Sigmoid colon (tissue), 7 donors: ENCODE results near the gene COPB1. TPM values are rescaled to one million over a fixed set of nuclear protein-coding genes. Genes with fewer than 3 reads are reported as not detected.

Source experiments
- DNase-seq: peaks from one replicate; pipeline ENCODE4 v3.0.0-alpha.2; 2019
- H3K27ac ChIP-seq, 4 donors: fragments of 200-600 bp; sonication (generic); one replicate each; pipeline ENCODE4 v1.5.1; 2016 to 2019; ENCODE audit warnings: mild to moderate bottlenecking in 1 of 4
- H3K27me3 ChIP-seq, 3 donors: fragments of 200-600 bp; sonication (generic); one replicate each; pipeline ENCODE4 v1.5.1; 2019; ENCODE audit warnings: mild to moderate bottlenecking in 1 of 3
- H3K36me3 ChIP-seq, 4 donors: fragments of 200-600 bp; sonication (generic); one replicate each; pipeline ENCODE4 v1.5.1; 2016 to 2019
- H3K4me1 ChIP-seq, 4 donors: fragments of 200-600 bp; sonication (generic); one replicate each; pipeline ENCODE4 v1.5.1; 2017 to 2019
- H3K4me3 ChIP-seq, 4 donors: fragments of 200-600 bp; sonication (generic); one replicate each; pipeline ENCODE4 v1.5.1; 2017 to 2019; ENCODE audit warnings: mild to moderate bottlenecking in 2 of 4, moderate library complexity in 1 of 4
- H3K9me3 ChIP-seq, 4 donors: fragments of 200-600 bp in 3 of 4; sonication (generic) in 3 of 4; one replicate each; pipeline versions ENCODE4 v1.5.1 to v1.6.1; 2013 to 2019
- EP300 ChIP-seq, 4 donors: sonication (generic); formaldehyde crosslinking; IDR thresholded peaks; one replicate each; pipeline ENCODE4 v1.6.1; 2017; ENCODE audit warnings: antibody characterized with exemption in 4 of 4
- POLR2A ChIP-seq, 2 donors: fragments of 450-650 bp; IDR thresholded peaks; one replicate each; pipeline ENCODE4 v1.6.1; 2016; ENCODE audit warnings: antibody characterized with exemption in 2 of 2, mild to moderate bottlenecking in 2 of 2, moderate library complexity in 2 of 2
- POLR2AphosphoS5 ChIP-seq, 4 donors: sonication (generic); formaldehyde crosslinking; IDR thresholded peaks; one replicate each; pipeline ENCODE4 v1.6.1; 2017; ENCODE audit warnings: antibody characterized with exemption in 4 of 4
- WGBS, 2 donors: extraction: QIAGEN DNeasy Blood & Tissue Kit; methylation state at CpG; one replicate each; pipeline ENCODE4 v1.1.7; 2013; 5-methylcytosine and 5-hydroxymethylcytosine counted together
- intact Hi-C: fragments of 100-400 bp; cut with DNase I; formaldehyde crosslinking; loops from one replicate; pipeline ENCODE4 v1.15.1; 2023
- polyA plus RNA-seq, 3 donors: library from polyadenylated mRNA; stranded (reverse); fragments of 200-250 nt; gene quantifications; one replicate each; pipeline ENCODE4 v1.2.3, GENCODE V29; 2013
- total RNA-seq, 4 donors: library from RNA; depleted of rRNA; stranded (reverse); fragments of >200 nt; gene quantifications; one replicate each; pipeline ENCODE4 v1.1.0, GENCODE V29; 2016
- TF ChIP-seq, protein P1 (sequence below), 4 experiments: fragments of 450-650 bp in 3 of 4; fragments of 200-600 bp in 1 of 4; IDR thresholded peaks; one replicate each; pipeline ENCODE4 v1.5.1; 2016 to 2019; ENCODE audit warnings: antibody characterized with exemption in 4 of 4, mild to moderate bottlenecking in 3 of 4, moderate library complexity in 2 of 4
- donor health status: healthy with polysubstance abuse.
- donor health status: Bipolar disorder and iron deficiency.
- donor health status: healthy.

The COPB1 gene
- total and polyA plus RNA-seq, 7 donors: 54.6 to 103 (median 70.2) TPM

DNA sequence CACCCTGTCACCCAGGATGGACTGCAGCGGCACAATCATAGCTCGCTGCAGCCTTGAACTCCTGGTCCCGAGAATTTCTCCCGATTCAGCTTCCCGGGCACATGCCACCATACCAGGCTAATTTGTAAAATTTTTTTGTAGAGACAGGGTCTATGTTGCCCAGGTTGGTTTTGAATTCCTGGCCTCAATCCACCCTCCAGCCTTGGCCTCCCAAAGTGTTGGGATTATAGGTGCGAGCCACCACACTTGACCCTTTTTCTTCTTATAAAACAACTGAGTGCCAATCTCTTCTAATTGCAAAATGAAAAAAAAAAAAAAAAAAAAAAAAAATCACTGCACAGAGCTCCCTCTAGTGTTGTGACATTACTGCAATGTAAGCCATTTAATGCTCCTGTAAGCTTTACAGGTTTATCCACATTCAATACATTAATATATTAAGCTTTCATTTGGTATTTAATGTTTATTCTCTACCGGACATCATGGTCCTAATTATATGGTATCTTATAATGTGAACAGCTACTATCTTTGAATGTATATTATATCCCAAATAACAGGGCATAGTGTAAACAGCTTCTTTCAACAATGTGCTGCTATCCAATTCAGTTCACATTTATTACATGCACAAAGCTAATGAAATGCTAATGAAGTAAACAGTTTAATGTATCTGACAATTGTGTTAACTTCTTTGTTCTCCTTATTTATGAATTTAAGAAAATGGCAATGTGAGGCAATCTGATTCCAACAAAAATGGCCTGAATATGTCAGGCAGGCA, 44.6 kb downstream of the COPB1 start:
- WGBS, 2 donors: 69 to 80% methylated on average over 7 of the region's 7 CpGs

GRCh38 chr11:14451825-14452224, 47.8 kb downstream of the COPB1 start:
- WGBS, 2 donors: 84 to 85% methylated on average over 1 of the region's 1 CpG
- no peaks in the 10 kb centered on the region for H3K9me3 ChIP-seq
- no peak for DNase-seq
- no peak overlapping the region for H3K4me3 ChIP-seq
- no peaks in the 10 kb centered on the region for H3K27me3 ChIP-seq
- peaks cover 0 to 32% (median 0%) of the 10 kb centered on the region in 4 donors for H3K36me3 ChIP-seq
- H3K27ac ChIP-seq: no peak overlapping the region
- peaks cover 0 to 4% (median 0%) of the 10 kb centered on the region in 4 donors for H3K4me1 ChIP-seq
- intact Hi-C loops: loop anchor here (5.0 to 10.0 kb wide), 2 partner anchors 67 to 95 kb away; partner anchors contain the start of gene RRAS2
- TF ChIP-seq, protein P1, sequence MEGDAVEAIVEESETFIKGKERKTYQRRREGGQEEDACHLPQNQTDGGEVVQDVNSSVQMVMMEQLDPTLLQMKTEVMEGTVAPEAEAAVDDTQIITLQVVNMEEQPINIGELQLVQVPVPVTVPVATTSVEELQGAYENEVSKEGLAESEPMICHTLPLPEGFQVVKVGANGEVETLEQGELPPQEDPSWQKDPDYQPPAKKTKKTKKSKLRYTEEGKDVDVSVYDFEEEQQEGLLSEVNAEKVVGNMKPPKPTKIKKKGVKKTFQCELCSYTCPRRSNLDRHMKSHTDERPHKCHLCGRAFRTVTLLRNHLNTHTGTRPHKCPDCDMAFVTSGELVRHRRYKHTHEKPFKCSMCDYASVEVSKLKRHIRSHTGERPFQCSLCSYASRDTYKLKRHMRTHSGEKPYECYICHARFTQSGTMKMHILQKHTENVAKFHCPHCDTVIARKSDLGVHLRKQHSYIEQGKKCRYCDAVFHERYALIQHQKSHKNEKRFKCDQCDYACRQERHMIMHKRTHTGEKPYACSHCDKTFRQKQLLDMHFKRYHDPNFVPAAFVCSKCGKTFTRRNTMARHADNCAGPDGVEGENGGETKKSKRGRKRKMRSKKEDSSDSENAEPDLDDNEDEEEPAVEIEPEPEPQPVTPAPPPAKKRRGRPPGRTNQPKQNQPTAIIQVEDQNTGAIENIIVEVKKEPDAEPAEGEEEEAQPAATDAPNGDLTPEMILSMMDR (IDR thresholded peaks at IDR 0.05): no peak
- no peak for TF ChIP-seq POLR2AphosphoS5 (IDR thresholded peaks at IDR 0.05)
- TF ChIP-seq POLR2A (IDR thresholded peaks at IDR 0.05): no peak
- TF ChIP-seq EP300 (IDR thresholded peaks at IDR 0.05): no peak

More for the DNA sequence above, 44.6 kb downstream of the COPB1 start:
- DNase-seq: no peak
- Histone ChIP-seq H3K4me3 (no peak overlapping the region), H3K27ac (peak overlapping the region in 1 of 4 donors; percentile 5), H3K27me3 (no peaks in the 10 kb centered on the region), H3K4me1 (peaks cover 0 to 4% (median 0%) of the 10 kb centered on the region in 4 donors), H3K9me3 (no peaks in the 10 kb centered on the region), H3K36me3 (peaks cover 4 to 65% (median 6%) of the 10 kb centered on the region in 4 donors)
- intact Hi-C loops: loop anchor here (2.0 to 10.0 kb wide), 3 partner anchors 70 to 154 kb away; partner anchors contain the start of gene RRAS2
- TF ChIP-seq, protein P1 (IDR thresholded peaks at IDR 0.05): peak in 3 of 4 experiments; percentile 36 to 59 (median 40)
- TF ChIP-seq EP300 (IDR thresholded peaks at IDR 0.05): no peak

GRCh38 chr11:14449302-14449714, 50.3 kb downstream of the COPB1 start:
- H3K9me3 ChIP-seq: no peaks in the 10 kb centered on the region
- H3K36me3 ChIP-seq: peaks cover 0 to 24% (median 0%) of the 10 kb centered on the region in 4 donors
- WGBS, 2 donors: 67 to 85% methylated on average over 1 of the region's 1 CpG
- H3K4me3 ChIP-seq: no peak overlapping the region
- intact Hi-C loops: no loop called here
- TF ChIP-seq POLR2AphosphoS5 (IDR thresholded peaks at IDR 0.05) (no peak), POLR2A (IDR thresholded peaks at IDR 0.05) (no peak), EP300 (IDR thresholded peaks at IDR 0.05) (no peak)
- TF ChIP-seq, protein P1 (IDR thresholded peaks at IDR 0.05): no peak
- no peak for DNase-seq
- H3K27me3 ChIP-seq: no peaks in the 10 kb centered on the region
- no peak overlapping the region for H3K27ac ChIP-seq
- no peaks in the 10 kb centered on the region for H3K4me1 ChIP-seq

- no peaks in the 10 kb centered on the region for H3K4me1 ChIP-seq
- H3K9me3 ChIP-seq: no peaks in the 10 kb centered on the region
- intact Hi-C loops: no loop called here
- TF ChIP-seq EP300 (IDR thresholded peaks at IDR 0.05) (no peak), POLR2A (IDR thresholded peaks at IDR 0.05) (no peak), POLR2AphosphoS5 (IDR thresholded peaks at IDR 0.05) (no peak)
- TF ChIP-seq, protein P1 (IDR thresholded peaks at IDR 0.05): no peak
- DNase-seq: no peak
- no peak overlapping the region for H3K27ac ChIP-seq
- H3K36me3 ChIP-seq: peaks cover 0 to 24% (median 0%) of the 10 kb centered on the region in 4 donors
- 71 to 86% methylated on average over 1 of the region's 1 CpG for WGBS, 2 donors
- no peak overlapping the region for H3K4me3 ChIP-seq
- no peaks in the 10 kb centered on the region for H3K27me3 ChIP-seq
Measured at GRCh38 chr11:14448240-14448639, 51.4 kb downstream of the COPB1 start.
